Tibial artery (tissue), 4 donors: Measurements from ENCODE around the gene BABAM2.
"Not testable (repeated sequence)": the region's sequence is repeated elsewhere in the genome, so short reads cannot be mapped to it uniquely, and the experiment has no call there.

Source experiments
- DNase-seq, 2 donors: peaks; one replicate each; pipeline ENCODE4 v3.0.0-alpha.2; 2019
- H3K27ac ChIP-seq, 2 donors: fragments of 200-600 bp; sonication (generic) in 1 of 2; 1 replicate in 1 of 2; 2 replicates in 1 of 2; pipeline ENCODE4 v1.5.1; 2018 to 2019; ENCODE audit warnings: mild to moderate bottlenecking in 1 of 2
- H3K27me3 ChIP-seq, 2 donors: fragments of 200-600 bp; sonication (generic) in 1 of 2; one replicate each; pipeline versions ENCODE4 v1.5.1 to v1.6.0; 2016 to 2019
- H3K36me3 ChIP-seq, 3 donors: fragments of 200-600 bp; sonication (generic) in 2 of 3; one replicate each; pipeline ENCODE4 v1.5.1; 2016 to 2019; ENCODE audit warnings: mild to moderate bottlenecking in 2 of 3
- H3K4me1 ChIP-seq, 4 donors: fragments of 200-600 bp; sonication (generic) in 2 of 4; 1 replicate in 3 of 4; 2 replicates in 1 of 4; pipeline ENCODE4 v1.5.1; 2016 to 2019
- H3K4me3 ChIP-seq, 2 donors: fragments of 200-600 bp; sonication (generic) in 1 of 2; 1 replicate in 1 of 2; 2 replicates in 1 of 2; pipeline ENCODE4 v1.5.1; 2018 to 2019; ENCODE audit warnings: mild to moderate bottlenecking in 2 of 2
- H3K9me3 ChIP-seq, 3 donors: fragments of 200-600 bp; sonication (generic) in 1 of 3; one replicate each; pipeline ENCODE4 v1.5.1; 2016 to 2019
- CTCF ChIP-seq, 2 experiments: fragments of 200-600 bp in 1 of 2; fragments of 450-650 bp in 1 of 2; IDR thresholded peaks; one replicate each; pipeline ENCODE4 v1.5.1; 2017 to 2019; ENCODE audit warnings: antibody characterized with exemption in 2 of 2, mild to moderate bottlenecking in 1 of 2, moderate library complexity in 1 of 2
- intact Hi-C: fragments of 100-400 bp; cut with DNase I; formaldehyde crosslinking; loops from one replicate; pipeline ENCODE4 v1.15.0; 2023; ENCODE audit warnings: low total_unique reads

The BABAM2 gene

DNA sequence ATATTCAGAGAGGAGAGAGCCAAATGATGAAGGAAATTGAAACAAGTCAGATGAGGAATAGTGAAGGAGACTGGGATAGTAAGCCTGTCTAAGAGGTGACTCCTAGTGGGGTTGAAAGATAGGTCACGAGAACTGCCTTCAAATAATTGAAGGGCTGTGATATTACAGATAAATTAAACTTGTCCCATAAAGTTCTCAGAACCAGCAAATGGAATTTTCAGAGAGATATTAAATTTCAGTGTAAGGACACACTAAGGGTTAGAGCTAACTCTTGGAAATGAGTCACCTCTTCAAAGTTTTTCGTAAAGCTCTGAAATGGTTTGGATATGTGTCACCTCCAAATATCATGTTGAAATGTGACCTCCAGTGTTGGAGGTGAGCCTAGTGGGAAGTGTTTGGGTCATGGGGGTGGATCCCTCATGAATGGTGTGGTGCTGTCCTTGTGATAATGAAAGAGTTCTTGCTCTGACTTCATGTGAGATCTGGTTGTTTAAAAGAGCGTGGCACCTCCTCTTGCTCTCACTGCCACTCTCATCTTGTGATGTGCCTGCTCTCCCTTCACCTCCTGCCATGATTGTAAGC is 87.3 kb downstream of the BABAM2 start:
- no peaks in the 10 kb centered on the region for H3K36me3 ChIP-seq
- no peak overlapping the region for H3K4me3 ChIP-seq
- no peak for TF ChIP-seq CTCF (IDR thresholded peaks at IDR 0.05)
- peaks cover 0 to 13% (median 0%) of the 10 kb centered on the region in 4 donors for H3K4me1 ChIP-seq
- no peak overlapping the region for H3K27ac ChIP-seq
- H3K27me3 ChIP-seq, result no peaks in the 10 kb centered on the region
- no peaks in the 10 kb centered on the region for H3K9me3 ChIP-seq
- DNase-seq, result no peak
- intact Hi-C loops, result no loop called here

- H3K9me3 ChIP-seq, DNase-seq, H3K36me3 ChIP-seq, intact Hi-C loops, H3K27ac ChIP-seq, H3K4me3 ChIP-seq, H3K27me3 ChIP-seq: not testable (repeated sequence)
- peaks cover 0 to 13% (median 0%) of the 10 kb centered on the region in 4 donors for H3K4me1 ChIP-seq
Measured at GRCh38 chr2:27978761-27979160, 88.2 kb downstream of the BABAM2 start.

- H3K4me3 ChIP-seq, result no peak overlapping the region
- no peak overlapping the region for H3K27ac ChIP-seq
- H3K27me3 ChIP-seq, result no peaks in the 10 kb centered on the region
- H3K9me3 ChIP-seq, result peaks cover 0 to 5% (median 0%) of the 10 kb centered on the region in 3 donors
- peaks cover 0 to 13% (median 0%) of the 10 kb centered on the region in 4 donors for H3K4me1 ChIP-seq
- no peaks in the 10 kb centered on the region for H3K36me3 ChIP-seq
- no peak for TF ChIP-seq CTCF (IDR thresholded peaks at IDR 0.05)
- DNase-seq, result no peak
- intact Hi-C loops, result no loop called here
Measured at GRCh38 chr2:27980242-27980641, 89.7 kb downstream of the BABAM2 start.

- no peak for DNase-seq
- no peaks in the 10 kb centered on the region for H3K27me3 ChIP-seq
- H3K36me3 ChIP-seq, result no peaks in the 10 kb centered on the region
- peaks cover 0 to 5% (median 0%) of the 10 kb centered on the region in 3 donors for H3K9me3 ChIP-seq
- TF ChIP-seq CTCF (IDR thresholded peaks at IDR 0.05), result no peak
- no peak overlapping the region for H3K27ac ChIP-seq
- peaks cover 0 to 4% (median 0%) of the 10 kb centered on the region in 4 donors for H3K4me1 ChIP-seq
- intact Hi-C loops, result no loop called here
- H3K4me3 ChIP-seq, result no peak overlapping the region
Measured at GRCh38 chr2:27984153-27984552, 93.6 kb downstream of the BABAM2 start.

DNA sequence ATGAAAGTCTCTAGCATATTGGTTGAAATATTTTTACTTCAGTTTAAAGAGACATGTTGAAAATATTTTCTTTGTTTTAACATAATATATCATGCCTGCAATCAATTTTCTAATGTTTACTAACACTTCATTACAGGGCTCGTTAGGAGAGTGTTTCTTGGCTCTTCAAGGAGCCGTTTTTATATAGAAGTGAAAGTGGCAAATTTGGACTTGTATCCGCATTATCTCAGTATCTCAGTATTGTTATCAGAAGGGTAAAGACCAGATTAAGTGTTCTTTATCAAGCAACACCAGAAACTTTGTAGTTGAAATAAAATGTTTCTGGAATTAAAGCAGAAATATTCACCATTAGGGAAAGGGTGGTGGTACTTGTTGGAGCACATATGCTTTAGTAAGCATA is 97.8 kb downstream of the BABAM2 start:
- peaks cover 0 to 12% (median under 1%) of the 10 kb centered on the region in 4 donors for H3K4me1 ChIP-seq
- H3K36me3 ChIP-seq, result no peaks in the 10 kb centered on the region
- DNase-seq, result no peak
- no peaks in the 10 kb centered on the region for H3K27me3 ChIP-seq
- TF ChIP-seq CTCF (IDR thresholded peaks at IDR 0.05), result no peak
- H3K4me3 ChIP-seq, result no peak overlapping the region
- H3K9me3 ChIP-seq, result peaks cover 0 to 4% (median 0%) of the 10 kb centered on the region in 3 donors
- H3K27ac ChIP-seq, result no peak overlapping the region
- intact Hi-C loops, result no loop called here

GRCh38 chr2:27988718-27989117 is 98.2 kb downstream of the BABAM2 start:
- no peak for TF ChIP-seq CTCF (IDR thresholded peaks at IDR 0.05)
- intact Hi-C loops, result no loop called here

More at GRCh38 chr2:27988718-27989117, 98.2 kb downstream of the BABAM2 start:
- DNase-seq, result no peak
- Histone ChIP-seq H3K36me3 (no peaks in the 10 kb centered on the region), H3K27ac (no peak overlapping the region), H3K9me3 (peaks cover 0 to under 1% (median 0%) of the 10 kb centered on the region in 3 donors), H3K4me1 (peaks cover 0 to 12% (median under 1%) of the 10 kb centered on the region in 4 donors), H3K27me3 (no peaks in the 10 kb centered on the region), H3K4me3 (no peak overlapping the region)
